NCI-H146 treated with DMSO at 0.1 percent for 48 hours (cell line): Measurements from ENCODE around the gene SCART1.
"Not testable (repeated sequence)": the region's sequence is repeated elsewhere in the genome, so short reads cannot be mapped to it uniquely, and the experiment has no call there.

ENCODE experiments used
- DNase-seq: peaks from one replicate; lab custom pipeline; 2025; ENCODE audit not compliant: unreplicated experiment; lab: John Stamatoyannopoulos, UW

Gene SCART1

GRCh38 chr10:133515471-133515870, 61.7 kb downstream of the SCART1 start:
- DNase-seq, result no peak

DNA sequence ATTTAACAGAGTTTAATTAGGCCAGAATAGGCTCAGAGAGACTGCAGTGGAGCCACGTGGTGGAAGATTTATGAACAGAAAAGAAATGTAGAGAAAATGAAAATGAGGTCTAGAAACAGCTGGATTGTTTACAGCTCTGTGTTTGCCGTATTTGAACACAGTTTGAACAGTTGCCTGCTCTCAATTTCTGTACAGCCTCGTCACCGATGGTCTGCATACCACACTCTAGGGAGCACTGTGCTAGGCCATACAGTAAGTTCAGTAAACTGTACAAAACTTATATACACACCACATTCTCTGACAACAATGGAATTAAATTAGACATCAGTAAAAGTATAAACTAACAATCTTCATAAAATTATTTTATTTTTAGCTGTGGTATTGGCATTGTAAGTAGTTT, 62.3 kb downstream of the SCART1 start:
- DNase-seq, result no peak

GRCh38 chr10:133518517-133518916, 64.8 kb downstream of the SCART1 start:
- DNase-seq, result not testable (repeated sequence)
